K562 (cell line): ENCODE data around the gene CCDC174. TPM values are rescaled to one million over a fixed set of nuclear protein-coding genes. Genes with fewer than 3 reads are reported as not detected.

ENCODE experiments used
- ATAC-seq: fragments of 200-7000 bp; cut with Tn5 transposase; 3 replicates; pipeline ENCODE4 v1.9.1; 2020; ENCODE audit warnings: moderate library complexity
- BruUV-seq: library from RNA; stranded (reverse); fragments of 400-500 nt; replicated peaks from 2 replicates; lab custom pipeline; 2021; lab: Mats Ljungman, UMichigan
- CTCF ChIA-PET: fragments of 300-600 bp; formaldehyde crosslinking; extraction: SDS; loops from one replicate; lab custom pipeline; 2021; ENCODE audit warnings: low intra/inter-chr PET ratio; lab: Yijun Ruan, JAX
- POLR2A ChIA-PET: fragments of 300-600, 350-650 bp; sonication (Branson Sonifier 250); formaldehyde crosslinking; extraction: SDS; loops from one replicate; lab custom pipeline; 2021; ENCODE audit warnings: antibody characterized with exemption, inconsistent platforms; lab: Yijun Ruan, JAX
- DNase-seq, 4 experiments: peaks; one replicate each; pipeline versions ENCODE4 v3.0.0 to v3.0.0-alpha.2; 2011 to 2018; ENCODE audit warnings: low spot score in 3 of 4, mixed read lengths in 3 of 4; ENCODE audit errors: extremely low read depth in 1 of 4
- FAIRE-seq: peaks from 2 replicates; lab custom pipeline; 2011; peaks lifted over from hg19 to GRCh38; lab: Jason Lieb, UNC
- H2AFZ ChIP-seq: 2 replicates; pipeline ENCODE4 v1.6.0; 2011; ENCODE audit warnings: low read depth, low read length, control low read depth, inconsistent platforms
- H3K27ac ChIP-seq: fragments of 200-600 bp; 3 replicates; pipeline ENCODE4 v1.8.0; 2011; ENCODE audit warnings: low read depth, mild to moderate bottlenecking, control low read depth, inconsistent platforms, low read length, moderate library complexity, mixed read lengths; ENCODE audit errors: extremely low read depth
- H3K27me3 ChIP-seq, 2 experiments: fragments of 300-600 bp in 1 of 2; 2 replicates in 1 of 2; 3 replicates in 1 of 2; pipeline versions ENCODE4 v1.6.0 to v1.8.0; 2011; ENCODE audit warnings: inconsistent platforms in 2 of 2, low read length in 2 of 2, mild to moderate bottlenecking in 1 of 2, mixed read lengths in 1 of 2, moderate library complexity in 1 of 2; ENCODE audit not compliant: control insufficient read depth in 2 of 2, insufficient read depth in 2 of 2
- H3K36me3 ChIP-seq: fragments of 300-600 bp; 3 replicates; pipeline ENCODE4 v1.8.0; 2011; ENCODE audit warnings: mild to moderate bottlenecking, low read length, inconsistent platforms; ENCODE audit not compliant: control insufficient read depth, insufficient read depth
- H3K4me1 ChIP-seq, 2 experiments: fragments of 200-600 bp in 1 of 2; replicated peaks in 1 of 2; 2 replicates in 1 of 2; 3 replicates in 1 of 2; pipeline versions ENCODE4 v1.5.1 to v1.8.0; 2011; ENCODE audit warnings: inconsistent platforms in 2 of 2, low read length in 2 of 2, mild to moderate bottlenecking in 1 of 2, mixed read lengths in 1 of 2, moderate library complexity in 1 of 2; ENCODE audit not compliant: control insufficient read depth in 2 of 2, insufficient read depth in 2 of 2
- H3K4me2 ChIP-seq: 2 replicates; pipeline ENCODE4 v1.6.1; 2011; ENCODE audit warnings: low read length, control low read depth, inconsistent platforms, mixed read lengths; ENCODE audit not compliant: insufficient read depth
- H3K4me3 ChIP-seq: fragments of 200-600 bp; sonication (generic), shearing (Covaris generic); 2 replicates; pipeline ENCODE4 v1.5.1; 2016; ENCODE audit warnings: control low read depth, inconsistent platforms
- H3K79me2 ChIP-seq: fragments of 200-600 bp; 3 replicates; pipeline ENCODE4 v1.8.0; 2011; ENCODE audit warnings: low read length, inconsistent platforms; ENCODE audit not compliant: control insufficient read depth, insufficient read depth
- H3K9ac ChIP-seq, 2 experiments: 2 replicates each; pipeline versions ENCODE4 v1.6.0 to v1.6.1; 2011; ENCODE audit warnings: low read depth in 2 of 2, low read length in 2 of 2, control low read depth in 1 of 2, inconsistent platforms in 1 of 2, mild to moderate bottlenecking in 1 of 2, mixed read lengths in 1 of 2; ENCODE audit not compliant: insufficient read depth in 1 of 2
- H3K9me1 ChIP-seq: one replicate; pipeline ENCODE4 v1.6.0; 2011; ENCODE audit warnings: inconsistent platforms, mild to moderate bottlenecking, low read length, moderate library complexity; ENCODE audit not compliant: control insufficient read depth, insufficient read depth
- H3K9me3 ChIP-seq: replicated peaks from 2 replicates; pipeline ENCODE4 v1.5.1; 2011; ENCODE audit warnings: low read depth, low read length, inconsistent platforms; ENCODE audit not compliant: control insufficient read depth, insufficient read depth
- H4K20me1 ChIP-seq: replicated peaks from 2 replicates; pipeline ENCODE4 v1.6.1; 2011; ENCODE audit warnings: low read length, inconsistent platforms, mixed read lengths; ENCODE audit not compliant: control insufficient read depth, insufficient read depth
- CHD7 ChIP-seq: fragments of 200-600 bp; sonication (generic); IDR thresholded peaks from one replicate; pipeline ENCODE4 v1.6.1; 2012; ENCODE audit warnings: mild to moderate bottlenecking, low read depth, low read length, inconsistent platforms
- ZC3H11A ChIP-seq: IDR thresholded peaks from 2 replicates; pipeline ENCODE4 v1.6.1; 2012; ENCODE audit warnings: low read depth, low read length, improper control_type of control experiment
- WGBS: fragments of 100-300 bp; shearing (Covaris generic); methylation state at CpG from one replicate; pipeline ENCODE4 v1.1.6; 2016; ENCODE audit warnings: low coverage, mixed read lengths; ENCODE audit not compliant: insufficient coverage; ENCODE audit errors: missing lambda C conversion rate; 5-methylcytosine and 5-hydroxymethylcytosine counted together
- in situ Hi-C: fragments of 300-500 bp; cut with MboI; formaldehyde crosslinking; loops from 4 replicates; pipeline ENCODE4 v1.15.0; 2018; ENCODE audit warnings: inconsistent platforms, mixed read lengths
- intact Hi-C: fragments of 100-400 bp; cut with micrococcal nuclease; formaldehyde crosslinking; loops from 2 replicates; pipeline ENCODE4 v1.14.2; 2022
- polyA plus RNA-seq, 8 experiments: library from polyadenylated mRNA; depleted of rRNA in 4 of 8; stranded (reverse) in 5 of 8; unstranded in 3 of 8; fragments of >200 nt; fragmentation: Nextera tagmentation in 2 of 8; fragmentation: Illumina TruSeq in 1 of 8; extraction: Ambion mirVana in 2 of 8; extraction: Trizol in 1 of 8; gene quantifications; 2 replicates each; pipeline versions ENCODE4 v1.2.1 to v1.2.3, GENCODE V29; 2011 to 2014; ENCODE audit warnings: inconsistent platforms in 1 of 8, missing spikeins in 1 of 8
- total RNA-seq, 7 experiments: library from RNA; depleted of rRNA in 6 of 7; stranded (reverse); fragments of >200 nt in 6 of 7; fragmentation: Illumina TruSeq in 2 of 7; extraction: Trizol in 2 of 7; gene quantifications; 2 replicates each; pipeline versions ENCODE4 v1.2.1 to v1.2.3, GENCODE V29; 2011 to 2021; ENCODE audit warnings: low replicate concordance in 1 of 7

Gene CCDC174
- total and polyA plus RNA-seq, 9 of the 15 experiments (the other 6 are each of a cell fraction or from before 2014, with no cell fraction given) = 7.4 to 41.0 (median 28.5) TPM

GRCh38 chr3:14633417-14633816 lies 18.1 kb upstream of the CCDC174 start:
- H3K4me3 ChIP-seq = no peak overlapping the region
- peak; percentile 10; the same call in 1 of the 3 replicates for ATAC-seq
- DNase-seq = no peak
- intact Hi-C loops = no loop called here
- FAIRE-seq = no peak
- no peak overlapping the region for H3K4me2 ChIP-seq
- WGBS = 11% methylated on average over 6 of the region's 6 CpGs
- no peak overlapping the region for H2AFZ ChIP-seq
- H3K9me1 ChIP-seq = no peaks in the 10 kb centered on the region
- no peaks in the 10 kb centered on the region for H3K4me1 ChIP-seq
- no TSS peak for BruUV-seq
- ChIA-PET POLR2A (no interaction called here), CTCF (interaction anchor here (0.6 to 1.3 kb wide), 5 partner anchors 10 to 289 kb away, joined by 3 to 9 read pairs (median 3); no protein-coding TSS in a partner anchor)
- in situ Hi-C loops = no loop called here
- TF ChIP-seq CHD7 (no peak), ZC3H11A (no peak)
- no peak overlapping the region for H3K9ac ChIP-seq
- no peaks in the 10 kb centered on the region for H4K20me1 ChIP-seq
- no peaks in the 10 kb centered on the region for H3K36me3 ChIP-seq
- H3K27ac ChIP-seq = no peak overlapping the region
- no peaks in the 10 kb centered on the region for H3K79me2 ChIP-seq
- H3K9me3 ChIP-seq = no peaks in the 10 kb centered on the region
- peaks cover 16 to 55% of the 10 kb centered on the region in 2 experiments; a peak in 4 of 5 replicates for H3K27me3 ChIP-seq
